ENCODE measurements around the gene PARP6. TPM values are rescaled to one million over a fixed set of nuclear protein-coding genes. Genes with fewer than 3 reads are reported as not detected.

The PARP6 gene
- polyA plus RNA-seq, 1 donor from 2014 or later, result 218 TPM

DNA sequence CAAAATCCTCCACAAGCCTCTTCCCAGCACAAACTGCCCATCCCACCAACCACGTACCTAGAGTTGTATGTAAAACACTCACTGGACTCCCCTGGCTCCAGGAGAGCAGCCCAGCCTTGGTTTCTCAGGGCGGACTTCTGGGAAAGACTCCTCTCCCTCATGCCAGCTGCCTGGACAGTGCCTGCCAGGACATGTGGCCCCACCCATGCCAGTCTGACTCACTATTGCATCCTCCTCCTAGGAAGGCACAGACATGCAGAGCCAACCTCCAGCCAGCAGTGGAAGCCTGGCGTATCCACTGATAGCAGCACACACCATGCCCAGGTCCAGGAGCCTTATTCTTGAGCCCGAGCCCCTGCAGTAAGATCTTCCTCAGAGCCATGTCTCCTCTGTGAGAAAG, 50.0 kb downstream of the PARP6 start:
- H3K4me2 ChIP-seq (ENCODE audit: low read length), result no peak overlapping the region

DNA sequence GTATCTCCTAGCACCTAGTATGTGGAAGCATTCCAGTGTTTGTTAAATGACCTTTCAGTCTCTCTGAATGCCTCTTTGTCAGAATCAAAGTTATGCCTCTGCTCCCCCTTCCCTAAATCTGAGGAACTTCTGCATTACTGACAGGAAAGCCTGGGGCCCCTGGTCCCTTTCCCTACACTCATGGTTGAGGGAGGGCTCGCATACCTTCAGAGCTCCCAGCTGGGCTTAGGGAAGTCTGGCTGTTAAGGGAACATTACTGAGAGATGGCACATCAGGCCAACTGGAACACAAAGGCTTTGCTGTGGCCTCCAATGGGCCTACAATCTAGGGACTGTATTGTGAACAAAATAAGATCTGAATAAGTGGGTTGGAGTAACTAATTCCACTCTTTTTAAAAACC, 51.7 kb downstream of the PARP6 start:
- Histone ChIP-seq H3K9me3 (ENCODE audit: low read length) (no peaks in the 10 kb centered on the region), H3K27ac (ENCODE audit: low read length) (no peak overlapping the region), H2AFZ (ENCODE audit: low read depth, low read length) (no peak overlapping the region), H3F3A (ENCODE audit: insufficient read depth, low read length, poor library complexity, severe bottlenecking) (no peaks in the 10 kb centered on the region), H3K4me3 (ENCODE audit: low read length) (no peak overlapping the region), H3K9ac (ENCODE audit: low read length) (no peak overlapping the region), H3K4me2 (ENCODE audit: low read length) (no peak overlapping the region), H3K36me3 (ENCODE audit: insufficient read depth, low read length) (peaks cover 6% of the 10 kb centered on the region), H3K9me2 (ENCODE audit: insufficient read depth, low read length) (no peaks in the 10 kb centered on the region), H3K27me3 (ENCODE audit: insufficient read depth, low read depth, low read length) (no peaks in the 10 kb centered on the region), H3K79me2 (replicated peaks; ENCODE audit: insufficient read depth, low read length) (peaks cover 57% of the 10 kb centered on the region), H4K20me1 (ENCODE audit: insufficient read depth) (no peaks in the 10 kb centered on the region)
- no peak for TF ChIP-seq POLR2AphosphoS5 (IDR thresholded peaks at IDR 0.05)
- TF ChIP-seq, protein P1, sequence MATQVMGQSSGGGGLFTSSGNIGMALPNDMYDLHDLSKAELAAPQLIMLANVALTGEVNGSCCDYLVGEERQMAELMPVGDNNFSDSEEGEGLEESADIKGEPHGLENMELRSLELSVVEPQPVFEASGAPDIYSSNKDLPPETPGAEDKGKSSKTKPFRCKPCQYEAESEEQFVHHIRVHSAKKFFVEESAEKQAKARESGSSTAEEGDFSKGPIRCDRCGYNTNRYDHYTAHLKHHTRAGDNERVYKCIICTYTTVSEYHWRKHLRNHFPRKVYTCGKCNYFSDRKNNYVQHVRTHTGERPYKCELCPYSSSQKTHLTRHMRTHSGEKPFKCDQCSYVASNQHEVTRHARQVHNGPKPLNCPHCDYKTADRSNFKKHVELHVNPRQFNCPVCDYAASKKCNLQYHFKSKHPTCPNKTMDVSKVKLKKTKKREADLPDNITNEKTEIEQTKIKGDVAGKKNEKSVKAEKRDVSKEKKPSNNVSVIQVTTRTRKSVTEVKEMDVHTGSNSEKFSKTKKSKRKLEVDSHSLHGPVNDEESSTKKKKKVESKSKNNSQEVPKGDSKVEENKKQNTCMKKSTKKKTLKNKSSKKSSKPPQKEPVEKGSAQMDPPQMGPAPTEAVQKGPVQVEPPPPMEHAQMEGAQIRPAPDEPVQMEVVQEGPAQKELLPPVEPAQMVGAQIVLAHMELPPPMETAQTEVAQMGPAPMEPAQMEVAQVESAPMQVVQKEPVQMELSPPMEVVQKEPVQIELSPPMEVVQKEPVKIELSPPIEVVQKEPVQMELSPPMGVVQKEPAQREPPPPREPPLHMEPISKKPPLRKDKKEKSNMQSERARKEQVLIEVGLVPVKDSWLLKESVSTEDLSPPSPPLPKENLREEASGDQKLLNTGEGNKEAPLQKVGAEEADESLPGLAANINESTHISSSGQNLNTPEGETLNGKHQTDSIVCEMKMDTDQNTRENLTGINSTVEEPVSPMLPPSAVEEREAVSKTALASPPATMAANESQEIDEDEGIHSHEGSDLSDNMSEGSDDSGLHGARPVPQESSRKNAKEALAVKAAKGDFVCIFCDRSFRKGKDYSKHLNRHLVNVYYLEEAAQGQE (IDR thresholded peaks at IDR 0.05; ENCODE audit: borderline replicate concordance), result no peak
- no peak for TF ChIP-seq RAD21 (conservative IDR thresholded peaks at IDR 0.05)
- TF ChIP-seq, protein P2, sequence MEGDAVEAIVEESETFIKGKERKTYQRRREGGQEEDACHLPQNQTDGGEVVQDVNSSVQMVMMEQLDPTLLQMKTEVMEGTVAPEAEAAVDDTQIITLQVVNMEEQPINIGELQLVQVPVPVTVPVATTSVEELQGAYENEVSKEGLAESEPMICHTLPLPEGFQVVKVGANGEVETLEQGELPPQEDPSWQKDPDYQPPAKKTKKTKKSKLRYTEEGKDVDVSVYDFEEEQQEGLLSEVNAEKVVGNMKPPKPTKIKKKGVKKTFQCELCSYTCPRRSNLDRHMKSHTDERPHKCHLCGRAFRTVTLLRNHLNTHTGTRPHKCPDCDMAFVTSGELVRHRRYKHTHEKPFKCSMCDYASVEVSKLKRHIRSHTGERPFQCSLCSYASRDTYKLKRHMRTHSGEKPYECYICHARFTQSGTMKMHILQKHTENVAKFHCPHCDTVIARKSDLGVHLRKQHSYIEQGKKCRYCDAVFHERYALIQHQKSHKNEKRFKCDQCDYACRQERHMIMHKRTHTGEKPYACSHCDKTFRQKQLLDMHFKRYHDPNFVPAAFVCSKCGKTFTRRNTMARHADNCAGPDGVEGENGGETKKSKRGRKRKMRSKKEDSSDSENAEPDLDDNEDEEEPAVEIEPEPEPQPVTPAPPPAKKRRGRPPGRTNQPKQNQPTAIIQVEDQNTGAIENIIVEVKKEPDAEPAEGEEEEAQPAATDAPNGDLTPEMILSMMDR (IDR thresholded peaks at IDR 0.05; ENCODE audit: poor library complexity, severe bottlenecking), result no peak
- TF ChIP-seq TAF1 (IDR thresholded peaks at IDR 0.05; ENCODE audit: low read depth), result no peak
- TF ChIP-seq EP300 (conservative IDR thresholded peaks at IDR 0.05; ENCODE audit: poor library complexity, severe bottlenecking), result no peak
- TF ChIP-seq SMC3 (conservative IDR thresholded peaks at IDR 0.05; ENCODE audit: poor library complexity), result no peak
- no peak for TF ChIP-seq EZH2 (IDR thresholded peaks at IDR 0.05; ENCODE audit: borderline replicate concordance, insufficient read depth, low read length, poor library complexity, severe bottlenecking)

More for the DNA sequence above, 50.0 kb downstream of the PARP6 start:
- no peaks in the 10 kb centered on the region for H3F3A ChIP-seq (ENCODE audit: insufficient read depth, low read length, poor library complexity, severe bottlenecking)
- H4K20me1 ChIP-seq (ENCODE audit: insufficient read depth), result no peaks in the 10 kb centered on the region
- TF ChIP-seq, protein P1 (IDR thresholded peaks at IDR 0.05; ENCODE audit: borderline replicate concordance), result no peak
- TF ChIP-seq EZH2 (IDR thresholded peaks at IDR 0.05; ENCODE audit: borderline replicate concordance, insufficient read depth, low read length, poor library complexity, severe bottlenecking), result no peak
- TF ChIP-seq SMC3 (conservative IDR thresholded peaks at IDR 0.05; ENCODE audit: poor library complexity), result no peak
- TF ChIP-seq, protein P2 (IDR thresholded peaks at IDR 0.05; ENCODE audit: poor library complexity, severe bottlenecking), result no peak
- no peak for TF ChIP-seq MXI1 (conservative IDR thresholded peaks at IDR 0.05; ENCODE audit: poor library complexity, severe bottlenecking)
- TF ChIP-seq POLR2AphosphoS5 (IDR thresholded peaks at IDR 0.05), result no peak
- TF ChIP-seq TAF1 (IDR thresholded peaks at IDR 0.05; ENCODE audit: low read depth), result no peak
- no peak for TF ChIP-seq RAD21 (conservative IDR thresholded peaks at IDR 0.05)
- no peak overlapping the region for H3K27ac ChIP-seq (ENCODE audit: low read length)
- H2AFZ ChIP-seq (ENCODE audit: low read depth, low read length), result no peak overlapping the region
- H3K4me3 ChIP-seq (ENCODE audit: low read length), result no peak overlapping the region
- H3K9me2 ChIP-seq (ENCODE audit: insufficient read depth, low read length), result no peaks in the 10 kb centered on the region
- H3K9ac ChIP-seq (ENCODE audit: low read length), result no peak overlapping the region
- peaks cover 73% of the 10 kb centered on the region for H3K79me2 ChIP-seq (replicated peaks; ENCODE audit: insufficient read depth, low read length)
- H3K9me3 ChIP-seq (ENCODE audit: low read length), result no peaks in the 10 kb centered on the region
- no peaks in the 10 kb centered on the region for H3K36me3 ChIP-seq (ENCODE audit: insufficient read depth, low read length)
- no peaks in the 10 kb centered on the region for H3K27me3 ChIP-seq (ENCODE audit: insufficient read depth, low read depth, low read length)

Measured in neural cell (in vitro differentiated cells).